Measurements from ENCODE around the gene MAPKAP1. TPM values are rescaled to one million over a fixed set of nuclear protein-coding genes. Genes with fewer than 3 reads are reported as not detected.
"Not testable (repeated sequence)": the region's sequence is repeated elsewhere in the genome, so short reads cannot be mapped to it uniquely, and the experiment has no call there.

The MAPKAP1 gene
- total RNA-seq, 1 donor from 2014 or later: 67.3 TPM

DNA sequence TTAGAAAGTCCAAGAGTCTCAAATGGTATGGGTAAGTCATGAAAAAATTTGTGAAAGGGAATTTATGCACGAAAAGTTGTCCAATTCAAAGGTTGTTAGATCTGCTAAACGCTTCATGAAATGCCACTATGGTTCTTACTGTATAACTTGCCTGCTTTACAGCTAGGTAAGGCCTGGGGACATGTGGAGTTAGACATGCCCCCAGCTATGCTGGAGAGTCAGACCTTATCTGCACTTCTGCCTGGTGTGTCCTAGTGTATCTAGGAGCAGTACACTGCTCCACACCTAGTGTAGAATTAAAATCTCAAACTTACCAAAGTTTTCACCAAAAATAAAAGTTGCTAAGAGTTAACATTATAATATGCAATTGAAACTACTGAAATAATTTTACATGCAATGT is 136.8 kb downstream of the MAPKAP1 start:
- H3K27me3 Mint-ChIP-seq: no peaks in the 10 kb centered on the region
- H3K9me3 Mint-ChIP-seq: peaks cover 14% of the 10 kb centered on the region
- no peak for DNase-seq (ENCODE audit: extremely low spot score, unreplicated experiment)
- peaks cover 34% of the 10 kb centered on the region for H3K36me3 Mint-ChIP-seq
- no peak overlapping the region for H3K27ac Mint-ChIP-seq
- H3K4me3 Mint-ChIP-seq: no peak overlapping the region
- TF ChIP-seq, protein P1, sequence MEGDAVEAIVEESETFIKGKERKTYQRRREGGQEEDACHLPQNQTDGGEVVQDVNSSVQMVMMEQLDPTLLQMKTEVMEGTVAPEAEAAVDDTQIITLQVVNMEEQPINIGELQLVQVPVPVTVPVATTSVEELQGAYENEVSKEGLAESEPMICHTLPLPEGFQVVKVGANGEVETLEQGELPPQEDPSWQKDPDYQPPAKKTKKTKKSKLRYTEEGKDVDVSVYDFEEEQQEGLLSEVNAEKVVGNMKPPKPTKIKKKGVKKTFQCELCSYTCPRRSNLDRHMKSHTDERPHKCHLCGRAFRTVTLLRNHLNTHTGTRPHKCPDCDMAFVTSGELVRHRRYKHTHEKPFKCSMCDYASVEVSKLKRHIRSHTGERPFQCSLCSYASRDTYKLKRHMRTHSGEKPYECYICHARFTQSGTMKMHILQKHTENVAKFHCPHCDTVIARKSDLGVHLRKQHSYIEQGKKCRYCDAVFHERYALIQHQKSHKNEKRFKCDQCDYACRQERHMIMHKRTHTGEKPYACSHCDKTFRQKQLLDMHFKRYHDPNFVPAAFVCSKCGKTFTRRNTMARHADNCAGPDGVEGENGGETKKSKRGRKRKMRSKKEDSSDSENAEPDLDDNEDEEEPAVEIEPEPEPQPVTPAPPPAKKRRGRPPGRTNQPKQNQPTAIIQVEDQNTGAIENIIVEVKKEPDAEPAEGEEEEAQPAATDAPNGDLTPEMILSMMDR (conservative IDR thresholded peaks at IDR 0.05): no peak
- H3K4me1 Mint-ChIP-seq (ENCODE audit: unreplicated experiment): no peaks in the 10 kb centered on the region

DNA sequence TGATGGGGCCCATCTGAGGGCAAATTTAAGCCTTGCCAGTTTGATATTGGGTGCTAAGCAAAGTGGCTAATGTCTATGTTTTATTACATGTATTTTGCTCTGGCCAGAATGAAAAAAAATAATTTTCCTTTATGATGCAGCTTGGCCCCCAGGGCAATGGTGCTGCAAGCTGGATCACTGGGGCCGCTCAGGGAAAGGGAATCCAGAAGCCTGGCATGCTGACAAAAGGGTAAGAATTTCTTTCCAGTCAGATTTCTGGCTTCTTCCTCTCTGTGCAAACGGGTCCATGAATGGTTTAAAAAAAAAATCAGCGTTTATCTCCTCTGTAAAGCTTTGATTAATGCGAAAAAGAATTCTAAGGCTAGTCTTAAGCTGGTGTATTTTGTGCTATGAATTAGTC is 138.4 kb downstream of the MAPKAP1 start:
- no peaks in the 10 kb centered on the region for H3K4me1 Mint-ChIP-seq (ENCODE audit: unreplicated experiment)
- peaks cover 33% of the 10 kb centered on the region for H3K36me3 Mint-ChIP-seq
- H3K27me3 Mint-ChIP-seq: no peaks in the 10 kb centered on the region
- no peak overlapping the region for H3K4me3 Mint-ChIP-seq
- TF ChIP-seq, protein P1 (conservative IDR thresholded peaks at IDR 0.05): no peak
- peaks cover 7% of the 10 kb centered on the region for H3K9me3 Mint-ChIP-seq
- no peak overlapping the region for H3K27ac Mint-ChIP-seq
- no peak for DNase-seq (ENCODE audit: extremely low spot score, unreplicated experiment)

DNA sequence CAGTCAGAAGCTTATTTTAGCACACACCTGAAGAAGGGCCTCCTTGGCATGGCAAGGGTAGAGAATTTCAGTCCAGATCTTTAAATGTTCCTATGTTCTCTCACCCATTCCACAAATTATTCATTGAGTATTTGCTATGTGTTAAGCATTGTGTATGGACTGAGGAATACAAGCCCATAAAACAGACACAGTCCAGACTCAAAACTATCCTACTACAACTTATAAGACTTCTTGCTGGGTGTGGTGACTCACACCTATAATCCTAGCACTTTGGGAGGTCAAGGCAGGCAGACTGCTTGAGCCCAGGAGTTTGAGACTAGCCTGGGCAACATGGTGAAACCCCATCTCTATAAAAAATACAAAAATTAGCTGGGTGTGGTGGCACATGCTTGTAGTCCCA is 141.0 kb downstream of the MAPKAP1 start:
- not testable (repeated sequence) for H3K4me1 Mint-ChIP-seq (ENCODE audit: unreplicated experiment)

DNA sequence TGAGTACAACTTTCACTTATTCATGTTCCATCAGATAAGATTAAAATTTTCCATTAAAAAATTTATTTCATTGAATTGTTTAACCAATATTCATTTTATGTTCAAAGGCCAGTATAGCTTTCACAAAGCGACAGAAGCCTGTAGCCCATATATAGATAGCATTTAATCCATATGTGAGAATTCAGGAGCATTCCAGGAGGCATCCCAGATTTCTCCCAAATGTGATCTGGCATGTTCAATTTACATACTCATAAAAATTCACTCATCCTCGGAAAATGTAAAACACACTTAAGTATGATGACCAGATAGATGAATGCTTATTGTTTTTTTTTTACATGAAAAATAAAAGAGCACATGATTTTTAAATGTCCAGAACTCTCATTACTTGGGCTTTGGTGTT is 141.9 kb downstream of the MAPKAP1 start:
- no peak overlapping the region for H3K27ac Mint-ChIP-seq
- TF ChIP-seq, protein P1 (conservative IDR thresholded peaks at IDR 0.05): no peak
- H3K36me3 Mint-ChIP-seq: peaks cover 17% of the 10 kb centered on the region

More for the DNA sequence above, 141.0 kb downstream of the MAPKAP1 start:
- not testable (repeated sequence) for H3K9me3 Mint-ChIP-seq; H3K27ac Mint-ChIP-seq; DNase-seq (ENCODE audit: extremely low spot score, unreplicated experiment); H3K27me3 Mint-ChIP-seq; H3K4me3 Mint-ChIP-seq
- H3K36me3 Mint-ChIP-seq: peaks cover 18% of the 10 kb centered on the region

DNA sequence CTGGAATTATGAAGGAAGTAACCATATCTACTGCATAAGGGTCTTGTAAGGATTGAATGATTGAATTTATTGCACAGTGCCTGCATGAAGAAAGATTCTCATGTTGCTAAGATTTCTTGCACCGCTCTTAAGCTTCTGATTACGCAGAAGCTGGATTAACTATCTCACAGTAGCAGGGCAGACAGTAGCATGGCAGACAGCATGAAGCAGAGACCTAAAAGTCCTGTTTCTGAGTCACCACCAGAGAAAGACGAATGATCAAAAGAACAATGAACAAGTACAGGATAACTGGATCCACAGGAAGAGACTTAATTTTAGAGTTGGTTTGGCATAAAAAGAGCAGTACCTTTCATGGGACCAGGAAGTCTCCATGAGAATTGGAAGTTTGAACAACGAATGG is 142.4 kb downstream of the MAPKAP1 start:
- H3K27ac Mint-ChIP-seq: no peak overlapping the region

More for the DNA sequence above, 141.9 kb downstream of the MAPKAP1 start:
- no peak overlapping the region for H3K4me3 Mint-ChIP-seq
- H3K9me3 Mint-ChIP-seq: peaks cover 2% of the 10 kb centered on the region
- no peak for DNase-seq (ENCODE audit: extremely low spot score, unreplicated experiment)
- H3K27me3 Mint-ChIP-seq: no peaks in the 10 kb centered on the region
- H3K4me1 Mint-ChIP-seq (ENCODE audit: unreplicated experiment): peaks cover 6% of the 10 kb centered on the region

DNA sequence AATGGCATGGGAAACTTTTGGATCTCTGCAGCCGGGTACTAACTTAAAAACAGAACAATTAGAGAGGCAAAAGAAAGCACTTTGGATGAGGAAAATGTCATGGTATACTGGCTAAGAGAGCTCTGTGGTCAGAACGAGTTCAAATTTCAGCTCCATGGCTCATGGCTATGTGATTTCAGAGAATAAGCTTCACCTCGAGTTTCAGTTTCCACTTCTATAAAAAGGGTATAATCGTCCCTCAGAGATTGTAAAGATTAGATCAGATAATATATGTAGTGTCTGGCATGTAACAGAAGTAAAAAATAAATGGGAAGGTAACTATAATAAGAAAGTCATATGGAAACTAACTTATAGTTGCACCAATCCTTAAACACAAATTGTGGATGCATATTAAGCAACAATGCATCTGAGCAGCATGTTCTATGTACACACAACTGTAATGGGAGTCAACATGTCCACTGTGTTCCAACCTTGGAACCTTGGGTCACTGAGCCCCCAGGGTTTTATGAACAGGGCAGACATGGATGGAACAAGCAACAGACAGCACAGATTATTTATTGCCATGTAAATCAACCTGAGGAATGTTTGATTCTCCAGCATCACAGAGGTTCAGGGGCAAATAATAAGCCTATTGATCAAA is 145.4 kb downstream of the MAPKAP1 start:
- DNase-seq (ENCODE audit: extremely low spot score, unreplicated experiment): no peak

More for the DNA sequence above, 142.4 kb downstream of the MAPKAP1 start:
- no peaks in the 10 kb centered on the region for H3K27me3 Mint-ChIP-seq
- H3K4me1 Mint-ChIP-seq (ENCODE audit: unreplicated experiment): peaks cover 6% of the 10 kb centered on the region
- peak overlapping the region; percentile 1 for H3K4me3 Mint-ChIP-seq
- peaks cover 15% of the 10 kb centered on the region for H3K36me3 Mint-ChIP-seq
- no peak for DNase-seq (ENCODE audit: extremely low spot score, unreplicated experiment)
- TF ChIP-seq, protein P1 (conservative IDR thresholded peaks at IDR 0.05): no peak
- no peaks in the 10 kb centered on the region for H3K9me3 Mint-ChIP-seq

More for the DNA sequence above, 145.4 kb downstream of the MAPKAP1 start:
- H3K4me1 Mint-ChIP-seq (ENCODE audit: unreplicated experiment): peaks cover 7% of the 10 kb centered on the region
- no peaks in the 10 kb centered on the region for H3K9me3 Mint-ChIP-seq
- H3K36me3 Mint-ChIP-seq: peaks cover 4% of the 10 kb centered on the region
- no peak overlapping the region for H3K27ac Mint-ChIP-seq
- no peak overlapping the region for H3K4me3 Mint-ChIP-seq
- TF ChIP-seq, protein P1 (conservative IDR thresholded peaks at IDR 0.05): no peak
- H3K27me3 Mint-ChIP-seq: no peaks in the 10 kb centered on the region

Data from type B pancreatic cell (in vitro differentiated cells).